IPS DF 6.9 (cell line): ENCODE data around the gene ZNF675.
"Not testable (repeated sequence)": the region's sequence is repeated elsewhere in the genome, so short reads cannot be mapped to it uniquely, and the experiment has no call there.

ENCODE experiments used
- DNase-seq: peaks from one replicate; pipeline ENCODE4 v3.0.0-alpha.2; 2013; ENCODE audit warnings: low read depth, low spot score
- H3K27ac ChIP-seq: one replicate; pipeline ENCODE4 v1.5.1; 2013; ENCODE audit warnings: low read length, control low read depth
- H3K27me3 ChIP-seq: 2 replicates; pipeline ENCODE4 v1.6.1; 2013; ENCODE audit warnings: mild to moderate bottlenecking, low read length; ENCODE audit not compliant: control insufficient read depth, insufficient read depth
- H3K36me3 ChIP-seq: 2 replicates; pipeline ENCODE4 v1.6.1; 2013; ENCODE audit warnings: low read length; ENCODE audit not compliant: control insufficient read depth, insufficient read depth
- H3K4me1 ChIP-seq: 2 replicates; pipeline ENCODE4 v1.6.1; 2013; ENCODE audit warnings: low read length; ENCODE audit not compliant: control insufficient read depth, insufficient read depth
- H3K4me3 ChIP-seq: 2 replicates; pipeline ENCODE4 v1.5.1; 2013; ENCODE audit warnings: mild to moderate bottlenecking, low read length
- H3K9me3 ChIP-seq: 2 replicates; pipeline ENCODE4 v1.6.1; 2013; ENCODE audit warnings: low read length, inconsistent platforms; ENCODE audit not compliant: control insufficient read depth, insufficient read depth
- WGBS: extraction: QIAGEN DNeasy Blood & Tissue Kit; methylation state at CpG from one replicate; pipeline ENCODE4 v1.1.7; 2013; ENCODE audit warnings: mixed read lengths, missing lambda C conversion rate; ENCODE audit not compliant: insufficient read length, insufficient coverage; 5-methylcytosine and 5-hydroxymethylcytosine counted together

ZNF675 gene

DNA sequence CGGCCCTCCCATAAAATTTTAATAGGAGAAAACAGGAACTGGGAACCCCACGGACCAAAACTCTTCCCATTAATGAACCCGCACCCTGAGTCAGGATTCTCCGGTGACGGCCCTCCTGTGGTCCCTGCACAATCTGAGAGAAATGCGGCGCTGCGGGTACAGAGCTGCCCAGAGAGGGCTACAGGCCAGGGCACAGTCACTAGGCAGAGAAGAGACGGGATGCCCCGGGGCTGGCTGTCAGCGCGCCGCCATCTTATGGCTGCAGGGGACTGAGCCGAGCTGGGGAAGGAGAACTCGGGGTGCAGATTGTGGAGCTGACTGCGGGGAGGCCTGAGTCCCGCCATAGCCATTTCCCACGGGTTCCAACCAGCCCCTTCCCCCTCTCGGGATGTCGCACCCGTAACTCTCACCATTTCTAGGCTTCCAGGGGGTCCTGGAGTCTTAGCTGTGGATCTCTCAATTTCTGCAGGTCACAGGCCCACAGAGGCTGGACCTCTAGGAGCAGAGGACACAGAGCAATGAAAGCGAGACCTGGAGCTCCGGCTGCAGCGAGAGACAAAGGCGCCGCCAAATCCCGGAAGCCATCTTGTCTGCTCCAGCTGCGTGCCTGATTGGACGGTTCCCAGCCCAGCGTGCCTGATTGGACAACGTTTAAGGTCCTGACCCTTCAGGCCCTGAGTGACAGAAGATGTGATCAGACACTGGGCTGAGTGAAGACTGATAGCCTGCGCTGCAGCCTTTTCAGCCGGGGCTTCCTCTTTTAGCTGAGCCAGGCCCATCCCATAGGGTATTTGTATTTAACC, at the start of gene ZNF675:
Gene ZNF675 (minus strand): TSS at position 592 of the 803 bp plus-strand sequence. CDS start 179 bp downstream, at position 413.
- Histone ChIP-seq H3K36me3 (no peaks in the 10 kb centered on the region), H3K27ac (no peak within 1 kb of the TSS), H3K4me1 (no peaks in the 10 kb centered on the region), H3K4me3 (peak within 1 kb of the TSS; percentile 90), H3K9me3 (no peaks in the 10 kb centered on the region), H3K27me3 (no peaks in the 10 kb centered on the region)
- DNase-seq = peak; percentile 78
- no CpG with 5 or more reads among the region's 33 CpGs for WGBS

DNA sequence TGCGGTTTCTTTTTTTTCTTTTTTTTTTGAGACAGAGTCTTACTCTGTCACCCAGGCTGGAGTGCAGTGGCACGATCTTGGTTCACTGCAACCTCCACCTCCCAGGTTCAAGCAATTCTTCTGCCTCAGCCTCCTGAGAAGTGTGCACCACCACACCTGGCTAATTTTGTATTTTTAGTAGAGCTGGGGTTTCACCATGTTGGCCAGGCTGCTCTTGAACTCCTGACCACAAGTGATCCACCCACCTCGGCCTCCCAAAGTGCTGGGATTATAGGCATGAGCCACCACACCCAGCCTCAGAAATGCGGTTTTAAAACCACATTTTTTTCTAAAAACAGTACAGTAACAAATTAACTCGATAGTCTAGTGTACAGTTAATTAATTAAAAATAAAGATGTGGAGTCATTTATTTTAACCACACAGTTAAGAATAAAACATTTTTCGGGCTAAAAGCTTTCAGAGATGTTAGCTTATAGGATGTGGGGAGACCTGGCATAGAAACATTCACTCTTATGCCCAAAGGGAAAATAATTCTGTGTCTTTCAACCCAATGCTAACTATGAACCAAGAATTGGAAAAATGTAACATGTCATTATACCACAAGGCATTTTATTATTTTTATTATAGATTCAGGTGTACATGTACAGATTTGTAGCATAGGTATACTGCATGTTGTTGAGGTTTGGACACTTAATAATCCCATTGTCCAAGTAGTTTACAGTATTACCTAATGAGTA, 43.9 kb upstream of the ZNF675 start:
- H3K4me3 ChIP-seq, H3K27me3 ChIP-seq, DNase-seq, H3K4me1 ChIP-seq, H3K27ac ChIP-seq, H3K36me3 ChIP-seq, H3K9me3 ChIP-seq: not testable (repeated sequence)
- WGBS = no CpG with 5 or more reads among the region's 6 CpGs

DNA sequence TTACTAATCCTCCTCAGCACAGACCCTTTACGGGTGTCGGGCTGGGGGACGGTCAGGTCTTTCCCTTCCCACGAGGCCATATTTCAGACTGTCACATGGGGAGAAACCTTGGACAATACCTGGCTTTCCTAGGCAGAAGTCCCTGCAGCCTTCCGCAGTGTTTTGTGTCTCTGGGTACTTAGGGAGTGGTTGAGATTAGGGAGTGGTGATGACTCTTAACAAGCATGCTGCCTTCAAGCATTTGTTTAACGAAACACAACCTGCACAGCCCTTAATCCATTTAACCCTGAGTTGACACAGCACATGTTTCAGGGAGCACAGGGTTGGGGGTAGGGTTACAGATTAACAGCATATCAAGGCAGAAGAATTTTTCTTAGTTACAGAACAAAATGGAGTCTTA, 37.1 kb upstream of the ZNF675 start:
- H3K36me3 ChIP-seq, H3K4me3 ChIP-seq, H3K4me1 ChIP-seq, DNase-seq, H3K27me3 ChIP-seq, H3K9me3 ChIP-seq, H3K27ac ChIP-seq: not testable (repeated sequence)
- no CpG with 5 or more reads among the region's 6 CpGs for WGBS

DNA sequence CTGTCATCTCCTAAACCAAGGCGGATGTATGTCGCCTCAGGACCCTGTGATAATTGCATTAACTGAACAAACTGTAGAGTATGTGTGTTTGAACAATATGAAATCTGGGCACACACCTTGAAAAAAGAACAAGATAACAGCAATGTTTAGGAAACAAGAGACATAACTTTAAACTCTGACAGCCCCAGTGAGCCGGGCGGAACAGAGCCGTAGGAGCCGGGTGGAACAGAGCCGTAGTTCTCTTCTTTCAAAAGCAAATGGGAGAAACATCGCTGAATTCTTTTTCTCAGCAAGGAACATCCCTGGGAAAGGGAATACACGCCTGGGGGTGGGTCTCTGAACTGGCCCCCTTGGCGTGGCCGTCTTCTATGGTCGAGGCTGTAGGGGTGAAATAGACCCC, 31.8 kb upstream of the ZNF675 start:
- no peaks in the 10 kb centered on the region for H3K36me3 ChIP-seq
- H3K4me3 ChIP-seq = no peak overlapping the region; the same call in 1 of the 2 replicates
- H3K27ac ChIP-seq = no peak overlapping the region
- no peaks in the 10 kb centered on the region for H3K27me3 ChIP-seq
- no CpG with 5 or more reads among the region's 12 CpGs for WGBS
- H3K4me1 ChIP-seq = no peaks in the 10 kb centered on the region
- no peak for DNase-seq
- no peaks in the 10 kb centered on the region for H3K9me3 ChIP-seq

DNA sequence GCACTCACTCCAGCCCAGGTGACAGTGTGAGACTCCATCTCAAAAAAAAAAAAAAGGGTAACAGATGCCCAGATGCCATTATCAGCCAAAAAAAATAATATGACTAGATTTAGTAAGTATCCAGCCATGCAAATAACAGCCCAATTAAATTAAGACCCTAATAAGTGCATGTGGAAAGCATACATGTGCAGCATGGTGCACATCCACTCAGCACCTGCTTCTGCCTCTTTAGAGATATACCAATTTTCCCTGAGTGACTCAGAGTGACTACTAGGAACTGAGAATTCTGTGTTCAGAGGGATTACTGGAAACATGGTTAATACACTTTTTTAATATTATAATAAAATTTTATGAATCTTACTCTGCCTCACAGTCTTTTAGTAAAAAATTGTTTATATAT, 29.8 kb upstream of the ZNF675 start:
- Histone ChIP-seq H3K36me3 (no peaks in the 10 kb centered on the region), H3K4me1 (no peaks in the 10 kb centered on the region), H3K9me3 (no peaks in the 10 kb centered on the region), H3K27me3 (no peaks in the 10 kb centered on the region), H3K4me3 (no peak overlapping the region), H3K27ac (no peak overlapping the region)
- DNase-seq = no peak

DNA sequence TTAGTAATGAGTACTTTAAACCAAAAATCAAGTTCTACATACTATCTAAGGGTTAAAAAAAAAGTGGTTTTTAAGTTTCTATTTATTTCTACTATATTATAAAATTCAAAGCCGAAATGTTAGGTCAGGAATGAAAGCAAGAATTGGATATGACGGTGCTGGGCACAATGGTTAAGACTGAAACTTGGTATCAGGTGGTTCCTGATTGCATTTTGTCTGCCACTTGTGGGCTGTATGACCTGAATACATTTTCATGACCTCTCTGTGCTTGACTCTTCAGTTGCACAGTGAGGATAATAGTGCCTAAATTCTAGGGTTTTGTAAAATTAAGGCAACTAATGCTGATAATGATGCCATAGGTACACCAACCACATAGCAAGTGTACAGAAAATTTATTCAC, 22.3 kb upstream of the ZNF675 start:
- no peak for DNase-seq
- no peaks in the 10 kb centered on the region for H3K27me3 ChIP-seq
- WGBS = no CpG with 5 or more reads among the region's 2 CpGs
- no peak overlapping the region for H3K4me3 ChIP-seq
- H3K9me3 ChIP-seq = no peaks in the 10 kb centered on the region
- H3K36me3 ChIP-seq = no peaks in the 10 kb centered on the region
- H3K27ac ChIP-seq = no peak overlapping the region
- no peaks in the 10 kb centered on the region for H3K4me1 ChIP-seq

DNA sequence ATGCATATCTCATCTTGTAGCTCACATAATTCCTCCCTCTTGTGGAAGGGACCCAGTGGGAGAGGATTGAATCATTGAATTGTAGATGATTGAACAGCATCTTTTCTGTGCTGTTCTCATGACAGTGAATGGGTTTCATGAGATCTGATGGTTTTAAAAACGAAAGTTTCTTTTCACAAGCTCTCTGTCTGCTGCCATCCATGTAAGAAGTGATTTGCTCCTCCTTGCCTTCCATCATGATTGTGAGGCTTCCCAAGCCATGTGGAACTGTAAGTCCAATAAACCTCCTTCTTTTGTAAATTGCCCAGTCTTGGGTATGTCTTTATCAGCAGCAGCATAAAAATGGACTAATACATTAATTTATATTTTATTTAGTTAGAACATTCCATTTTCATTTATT, 19.6 kb upstream of the ZNF675 start:
- no peaks in the 10 kb centered on the region for H3K27me3 ChIP-seq
- no peak for DNase-seq
- H3K36me3 ChIP-seq = no peaks in the 10 kb centered on the region
- no peaks in the 10 kb centered on the region for H3K4me1 ChIP-seq
- H3K9me3 ChIP-seq = no peaks in the 10 kb centered on the region
- WGBS = no CpG with 5 or more reads among the region's 1 CpG
- H3K4me3 ChIP-seq = no peak overlapping the region
- H3K27ac ChIP-seq = no peak overlapping the region

DNA sequence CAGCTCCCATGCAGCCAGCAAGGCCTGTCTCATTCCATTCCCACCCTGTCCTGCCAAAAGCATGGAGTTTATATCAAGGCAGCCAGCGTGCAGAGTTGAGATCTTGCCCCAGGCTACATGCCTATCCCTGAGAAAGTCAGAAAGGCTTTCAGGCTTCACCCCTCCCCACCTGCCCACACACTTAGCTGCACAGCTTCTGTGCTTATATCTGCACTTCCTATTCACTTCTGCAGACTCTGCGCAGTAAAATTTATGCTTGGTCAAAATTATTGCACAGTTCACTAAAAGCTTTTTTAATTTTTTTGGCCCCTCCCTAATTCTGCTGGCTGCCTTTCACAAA, 12.5 kb upstream of the ZNF675 start:
- WGBS = no CpG with 5 or more reads among the region's 2 CpGs
- H3K36me3 ChIP-seq = no peaks in the 10 kb centered on the region

DNA sequence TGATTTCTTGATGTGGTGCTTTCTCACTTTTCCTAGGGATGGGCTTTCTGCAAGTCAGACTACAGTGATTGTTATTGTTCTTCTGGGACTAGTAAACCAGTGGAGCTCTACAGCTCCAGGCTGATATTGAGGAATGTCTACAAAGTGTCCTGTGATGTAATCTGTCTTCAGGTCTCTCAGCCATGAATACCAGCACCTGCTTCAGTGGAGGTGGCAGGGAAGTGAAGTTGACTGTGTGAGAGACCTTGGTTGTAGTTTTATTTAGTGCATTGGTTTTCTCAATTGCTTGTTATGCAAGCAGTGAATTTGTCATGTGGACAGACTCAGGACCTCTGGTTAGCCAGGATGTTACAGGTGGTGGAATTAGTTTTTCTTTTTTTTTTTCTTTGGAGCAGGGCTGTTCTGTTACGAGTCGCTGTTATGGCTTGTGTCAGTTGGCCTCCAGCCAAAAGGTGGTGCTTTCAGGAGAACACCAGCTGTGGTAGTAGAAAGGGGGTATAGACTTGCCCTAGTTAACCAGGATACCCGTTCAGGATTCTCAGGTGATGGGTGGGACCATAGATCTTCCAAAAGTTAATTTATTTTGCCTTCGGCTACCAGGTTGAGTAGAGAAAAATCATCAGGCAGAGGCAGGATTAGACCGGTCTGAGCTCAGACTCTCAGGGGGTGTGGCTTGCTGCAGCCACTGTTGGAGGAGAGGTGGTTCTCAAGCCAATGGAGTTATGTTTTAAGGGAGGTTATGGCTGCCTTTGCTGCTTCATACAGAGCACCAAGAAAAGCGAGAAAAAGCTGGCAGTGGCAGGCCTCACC, 11.9 kb upstream of the ZNF675 start:
- H3K9me3 ChIP-seq = no peaks in the 10 kb centered on the region
- no CpG with 5 or more reads among the region's 6 CpGs for WGBS
- H3K27me3 ChIP-seq = no peaks in the 10 kb centered on the region
- DNase-seq = no peak
- no peaks in the 10 kb centered on the region for H3K36me3 ChIP-seq
- no peak overlapping the region for H3K4me3 ChIP-seq
- H3K4me1 ChIP-seq = no peaks in the 10 kb centered on the region; the same call in 1 of the 2 replicates
- no peak overlapping the region for H3K27ac ChIP-seq

More for the DNA sequence above, 12.5 kb upstream of the ZNF675 start:
- no peaks in the 10 kb centered on the region for H3K27me3 ChIP-seq
- H3K4me3 ChIP-seq = no peak overlapping the region
- H3K4me1 ChIP-seq = no peaks in the 10 kb centered on the region; the same call in 1 of the 2 replicates
- H3K27ac ChIP-seq = no peak overlapping the region
- no peak for DNase-seq
- no peaks in the 10 kb centered on the region for H3K9me3 ChIP-seq

DNA sequence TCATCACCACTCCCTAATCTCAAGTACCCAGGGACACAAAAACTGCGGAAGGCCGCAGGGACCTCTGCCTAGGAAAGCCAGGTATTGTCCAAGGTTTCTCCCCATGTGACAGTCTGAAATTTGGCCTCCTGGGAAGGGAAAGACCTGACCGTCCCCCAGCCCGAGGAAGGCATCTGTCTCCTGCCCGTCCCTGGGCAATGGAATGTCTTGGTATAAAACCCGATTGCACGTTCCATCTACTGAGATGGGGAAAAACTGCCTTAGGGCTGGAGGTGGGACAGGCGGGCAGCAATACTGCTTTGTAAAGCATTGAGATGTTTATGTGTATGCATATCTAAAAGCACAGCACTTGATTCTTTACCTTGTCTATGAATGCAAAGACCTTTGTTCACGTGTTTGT, 5.9 kb upstream of the ZNF675 start:
- H3K27ac ChIP-seq, H3K9me3 ChIP-seq, H3K4me3 ChIP-seq, DNase-seq, H3K27me3 ChIP-seq, H3K4me1 ChIP-seq, H3K36me3 ChIP-seq: not testable (repeated sequence)
- no CpG with 5 or more reads among the region's 9 CpGs for WGBS
